ENCODE results near the gene GDPD4. TPM values are rescaled to one million over a fixed set of nuclear protein-coding genes. Genes with fewer than 3 reads are reported as not detected.
A peak's percentile ranks its signal among the peaks of the same experiment; 100 is the strongest.

Gene GDPD4
- total and polyA plus RNA-seq, 3 experiments from 2014 or later: not detected

DNA sequence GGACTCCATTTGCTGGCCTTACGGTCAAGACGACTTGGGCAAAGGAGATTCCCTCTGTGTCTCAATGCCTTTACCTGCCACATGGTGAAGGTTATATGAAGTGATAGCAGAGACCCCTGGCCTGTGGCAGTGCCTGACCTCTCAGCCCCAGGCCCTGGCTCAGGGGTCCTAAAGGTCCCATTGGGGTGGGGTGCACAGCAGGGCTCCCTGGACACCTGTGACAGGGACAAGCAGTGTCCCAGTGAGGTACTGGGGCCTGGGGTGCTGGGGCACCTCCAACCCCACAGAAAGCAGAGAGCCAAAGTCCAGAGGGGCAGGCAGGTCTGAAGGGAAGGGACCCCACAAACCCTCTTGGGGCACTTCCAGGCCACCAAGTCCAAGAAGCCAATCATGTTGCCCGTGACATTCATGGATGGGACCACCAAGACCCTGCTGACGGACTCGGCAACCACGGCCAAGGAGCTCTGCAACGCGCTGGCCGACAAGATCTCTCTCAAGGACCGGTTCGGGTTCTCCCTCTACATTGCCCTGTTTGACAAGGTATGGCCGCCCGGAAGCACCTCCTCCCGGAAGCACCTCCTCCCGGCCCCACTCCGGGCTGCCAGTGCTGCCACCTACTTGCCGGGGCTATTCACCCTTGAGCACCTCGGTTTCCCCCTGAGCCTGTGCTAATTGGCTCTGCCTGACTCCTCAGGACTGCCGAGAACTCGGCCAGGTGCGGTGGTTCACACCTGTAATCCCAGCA is 111.0 kb downstream of the GDPD4 start:
- ChIA-PET POLR2A (no interaction called here), CTCF (interaction anchor here (6.5 kb wide), 1 partner anchor 62 kb away, joined by 108 read pairs; the partner anchor contains the start of gene MYO7A)
- Mint-ChIP-seq H3K4me3 (no peak overlapping the region), H3K36me3 (no peaks in the 10 kb centered on the region), H3K27me3 (no peaks in the 10 kb centered on the region), H3K9me3 (no peaks in the 10 kb centered on the region), H3K4me1 (peaks cover 0 to 8% (median 4%) of the 10 kb centered on the region in 3 donors), H3K27ac (no peak overlapping the region)
- no peaks in the 10 kb centered on the region for H3K27me3 ChIP-seq (ENCODE audit: insufficient read depth, low read length, poor library complexity, severe bottlenecking)
- DNase-seq: no peak
- H3K4me3 ChIP-seq (ENCODE audit: low read length): no peak overlapping the region
- no peaks in the 10 kb centered on the region for H3K36me3 ChIP-seq (ENCODE audit: insufficient read depth, low read length)
- H3K4me1 ChIP-seq (ENCODE audit: insufficient read depth, low read length): no peaks in the 10 kb centered on the region
- H3K9me3 ChIP-seq (ENCODE audit: low read length): no peaks in the 10 kb centered on the region
- no peak overlapping the region for H3K27ac ChIP-seq (ENCODE audit: low read depth, low read length)

DNA sequence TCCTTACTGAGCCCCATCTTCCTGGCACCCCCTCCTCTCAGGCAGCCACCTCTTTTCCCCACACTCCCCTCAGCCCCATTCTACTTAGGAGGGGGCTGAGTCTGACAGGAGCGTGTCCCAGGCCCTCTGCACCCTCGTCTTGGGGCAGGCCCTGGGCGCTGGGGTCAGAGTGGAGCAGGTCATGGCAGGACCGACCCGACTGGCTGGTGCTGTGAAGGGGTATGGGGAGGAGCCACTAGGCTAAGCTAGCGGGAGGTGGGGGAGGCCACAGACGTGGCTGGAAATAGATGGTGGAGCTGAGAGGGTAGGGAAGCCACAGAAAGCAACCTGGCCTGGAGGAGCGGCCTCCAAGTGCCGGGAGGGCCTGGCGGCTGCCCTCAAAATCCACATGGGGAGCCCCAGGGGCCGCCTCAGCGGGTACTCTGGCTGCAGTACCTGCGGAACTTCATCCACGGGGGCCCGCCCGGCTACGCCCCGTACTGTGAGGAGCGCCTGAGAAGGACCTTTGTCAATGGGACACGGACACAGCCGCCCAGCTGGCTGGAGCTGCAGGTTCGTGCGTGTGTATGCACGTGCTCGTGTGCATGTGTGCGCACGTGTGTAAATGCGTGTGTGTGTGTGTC is 111.8 kb downstream of the GDPD4 start:
- Histone ChIP-seq H3K36me3 (ENCODE audit: insufficient read depth, low read length) (no peaks in the 10 kb centered on the region), H3K9me3 (ENCODE audit: low read length) (no peaks in the 10 kb centered on the region), H3K27me3 (ENCODE audit: insufficient read depth, low read length, poor library complexity, severe bottlenecking) (no peaks in the 10 kb centered on the region), H3K4me3 (ENCODE audit: low read length) (no peak overlapping the region), H3K27ac (ENCODE audit: low read depth, low read length) (no peak overlapping the region), H3K4me1 (ENCODE audit: insufficient read depth, low read length) (no peaks in the 10 kb centered on the region)
- ChIA-PET POLR2A (no interaction called here), CTCF (interaction anchor here (0.9 to 6.5 kb wide), 3 partner anchors 15 to 94 kb away, joined by 3 to 108 read pairs (median 4); partner anchors contain the start of gene MYO7A)
- peaks cover 0 to 8% (median 4%) of the 10 kb centered on the region in 3 donors for H3K4me1 Mint-ChIP-seq
- no peak for DNase-seq
- H3K36me3 Mint-ChIP-seq: no peaks in the 10 kb centered on the region
- H3K9me3 Mint-ChIP-seq: no peaks in the 10 kb centered on the region
- H3K4me3 Mint-ChIP-seq: no peak overlapping the region
- H3K27ac Mint-ChIP-seq: no peak overlapping the region
- no peaks in the 10 kb centered on the region for H3K27me3 Mint-ChIP-seq

DNA sequence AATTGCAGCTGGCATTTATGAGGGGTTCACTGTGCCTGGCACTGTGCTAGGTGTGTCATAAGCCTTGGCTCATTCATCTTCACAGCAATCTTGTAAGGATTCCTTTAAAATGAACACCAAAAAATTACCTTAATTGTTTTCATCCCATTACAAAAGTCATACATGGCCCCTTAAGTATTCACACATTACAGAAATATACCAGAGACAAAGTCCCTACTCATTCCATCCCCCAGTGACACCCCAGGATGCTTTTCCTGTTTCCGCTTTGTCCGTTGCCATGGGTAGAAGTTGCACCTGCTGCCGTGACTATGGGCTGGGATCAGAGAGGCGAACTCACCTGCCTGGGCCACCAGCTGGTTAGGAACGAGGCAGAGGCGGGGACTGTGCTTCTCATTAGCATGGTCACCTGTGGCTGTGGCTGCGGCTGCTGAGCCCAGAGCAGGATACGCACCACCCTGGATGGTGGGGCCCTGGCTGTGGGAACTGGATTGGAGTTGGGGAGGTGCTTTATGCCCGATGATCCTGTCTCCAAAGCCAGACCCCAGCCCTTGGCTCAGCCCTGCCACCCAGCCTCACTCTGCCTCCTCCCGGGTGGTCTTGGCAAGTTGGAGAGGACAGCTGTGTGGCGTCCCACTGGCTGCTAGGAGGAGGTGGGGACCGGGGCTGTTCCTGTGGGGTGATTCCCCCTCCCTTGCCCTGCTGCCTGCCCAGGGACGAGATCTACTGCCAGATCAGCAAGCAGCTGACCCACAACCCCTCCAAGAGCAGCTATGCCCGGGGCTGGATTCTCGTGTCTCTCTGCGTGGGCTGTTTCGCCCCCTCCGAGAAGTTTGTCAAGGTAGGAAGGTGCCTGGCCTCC is 112.6 kb downstream of the GDPD4 start:
- Histone ChIP-seq H3K4me3 (ENCODE audit: low read length) (no peak overlapping the region), H3K36me3 (ENCODE audit: insufficient read depth, low read length) (no peaks in the 10 kb centered on the region), H3K9me3 (ENCODE audit: low read length) (no peaks in the 10 kb centered on the region), H3K4me1 (ENCODE audit: insufficient read depth, low read length) (no peaks in the 10 kb centered on the region), H3K27me3 (ENCODE audit: insufficient read depth, low read length, poor library complexity, severe bottlenecking) (no peaks in the 10 kb centered on the region), H3K27ac (ENCODE audit: low read depth, low read length) (no peak overlapping the region)
- no peaks in the 10 kb centered on the region for H3K36me3 Mint-ChIP-seq
- H3K4me1 Mint-ChIP-seq: peaks cover 0 to 8% (median 4%) of the 10 kb centered on the region in 3 donors
- POLR2A ChIA-PET: no interaction called here
- H3K27ac Mint-ChIP-seq: no peak overlapping the region
- no peaks in the 10 kb centered on the region for H3K27me3 Mint-ChIP-seq
- no peak overlapping the region for H3K4me3 Mint-ChIP-seq
- CTCF ChIA-PET: interaction anchor here (0.7 to 6.5 kb wide), 7 partner anchors 13 to 98 kb away, joined by 3 to 108 read pairs (median 4); partner anchors contain the start of gene MYO7A
- DNase-seq: no peak
- H3K9me3 Mint-ChIP-seq: no peaks in the 10 kb centered on the region

DNA sequence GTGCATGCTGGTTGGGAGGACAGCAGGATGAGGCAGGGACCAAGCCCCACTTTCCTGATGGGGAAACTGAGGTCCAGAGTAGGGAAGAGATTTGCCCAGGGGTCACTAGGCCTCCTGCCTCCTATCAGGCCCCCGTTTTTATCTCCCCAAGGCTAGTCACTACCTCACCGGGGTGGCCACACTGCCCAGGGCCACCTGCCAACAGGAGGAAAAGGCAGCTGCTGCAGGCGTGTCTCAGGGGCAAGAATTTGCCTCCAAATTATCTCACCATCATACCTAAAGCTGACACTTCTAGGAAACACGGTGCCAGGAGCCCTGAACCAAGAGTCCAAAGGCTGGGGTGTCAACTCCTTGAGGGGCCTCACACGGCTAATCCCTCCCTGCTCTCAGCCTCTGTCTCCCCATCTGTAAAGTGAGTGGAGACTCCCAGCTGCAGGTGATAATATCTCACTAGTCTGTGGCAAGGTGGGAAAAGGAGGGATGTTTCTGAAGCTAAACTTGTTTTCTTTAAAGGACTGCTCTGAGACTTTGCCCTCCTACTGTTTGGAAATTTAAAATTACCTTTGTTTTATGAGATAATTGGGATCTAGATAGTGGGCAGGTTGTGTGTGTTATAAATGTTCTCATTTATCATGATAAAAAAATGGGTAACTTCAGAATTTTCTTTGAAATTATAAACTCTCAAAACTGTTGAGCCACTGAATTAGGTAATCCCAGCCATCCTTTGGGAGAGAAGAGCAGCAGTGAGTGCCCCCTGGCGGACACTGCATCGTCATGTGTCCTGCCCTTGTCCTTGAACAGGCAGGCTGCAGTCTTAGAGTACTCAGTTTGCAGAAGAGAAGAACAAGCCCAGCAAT is 113.5 kb downstream of the GDPD4 start:
- H3K27me3 Mint-ChIP-seq: peaks cover 0 to 2% of the 10 kb centered on the region in 2 donors
- no peak overlapping the region for H3K27ac Mint-ChIP-seq
- no peaks in the 10 kb centered on the region for H3K36me3 ChIP-seq (ENCODE audit: insufficient read depth, low read length)
- DNase-seq: peak; percentile 48 to 74 (median 54)
- no peaks in the 10 kb centered on the region for H3K9me3 Mint-ChIP-seq
- no peak overlapping the region for H3K27ac ChIP-seq (ENCODE audit: low read depth, low read length)
- no peaks in the 10 kb centered on the region for H3K9me3 ChIP-seq (ENCODE audit: low read length)
- no peaks in the 10 kb centered on the region for H3K4me1 ChIP-seq (ENCODE audit: insufficient read depth, low read length)
- no peaks in the 10 kb centered on the region for H3K27me3 ChIP-seq (ENCODE audit: insufficient read depth, low read length, poor library complexity, severe bottlenecking)
- H3K4me1 Mint-ChIP-seq: peaks cover 0 to 8% (median 4%) of the 10 kb centered on the region in 3 donors
- POLR2A ChIA-PET: no interaction called here
- CTCF ChIA-PET: interaction anchor here (0.7 to 6.5 kb wide), 12 partner anchors 9 to 143 kb away, joined by 3 to 108 read pairs (median 3); partner anchors contain the start of gene MYO7A
- no peaks in the 10 kb centered on the region for H3K36me3 Mint-ChIP-seq
- no peak overlapping the region for H3K4me3 ChIP-seq (ENCODE audit: low read length)
- H3K4me3 Mint-ChIP-seq: no peak overlapping the region

DNA sequence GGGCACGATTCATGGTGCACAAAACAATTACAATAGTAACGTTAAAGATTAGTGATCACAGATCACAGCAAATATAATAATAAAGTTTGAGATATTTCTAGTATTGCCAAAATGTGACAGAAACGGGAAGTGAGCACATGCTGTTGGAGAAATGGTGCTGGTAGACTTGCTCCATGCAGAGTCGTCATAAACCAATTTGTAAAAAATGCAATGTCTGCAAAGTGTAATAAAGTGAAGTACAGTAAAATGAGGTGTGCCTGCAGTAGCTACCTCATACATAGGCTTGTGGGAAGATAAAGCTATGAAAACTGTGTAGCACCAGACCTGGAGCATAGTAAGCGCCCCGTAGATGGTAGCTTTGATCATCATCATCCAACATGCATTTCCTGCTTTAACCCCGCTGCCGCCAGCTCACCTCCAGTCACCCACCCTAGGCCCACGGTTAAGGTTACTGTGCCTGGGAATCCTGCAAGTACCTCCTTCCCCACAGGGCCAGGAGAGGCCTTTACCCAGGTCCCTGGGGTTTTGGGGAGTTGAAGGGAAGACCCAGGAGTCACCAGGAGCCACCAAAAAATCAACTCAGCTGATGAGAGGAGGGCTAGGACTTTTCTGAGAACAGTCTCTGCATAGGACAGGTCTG is 114.3 kb downstream of the GDPD4 start:
- no peak overlapping the region for H3K4me3 ChIP-seq (ENCODE audit: low read length)
- Mint-ChIP-seq H3K36me3 (no peaks in the 10 kb centered on the region), H3K4me1 (peaks cover 0 to 8% (median 4%) of the 10 kb centered on the region in 3 donors), H3K27me3 (peaks cover 0 to 2% of the 10 kb centered on the region in 2 donors), H3K4me3 (no peak overlapping the region), H3K27ac (peak overlapping the region in 1 of 8 donors; percentile 45), H3K9me3 (no peaks in the 10 kb centered on the region)
- no peaks in the 10 kb centered on the region for H3K27me3 ChIP-seq (ENCODE audit: insufficient read depth, low read length, poor library complexity, severe bottlenecking)
- H3K27ac ChIP-seq (ENCODE audit: low read depth, low read length): no peak overlapping the region
- no peak for DNase-seq
- ChIA-PET POLR2A (no interaction called here), CTCF (interaction anchor here (0.8 to 6.5 kb wide), 9 partner anchors 10 to 142 kb away, joined by 3 to 108 read pairs (median 3); partner anchors contain the start of gene MYO7A)
- no peaks in the 10 kb centered on the region for H3K4me1 ChIP-seq (ENCODE audit: insufficient read depth, low read length)
- no peaks in the 10 kb centered on the region for H3K9me3 ChIP-seq (ENCODE audit: low read length)
- no peaks in the 10 kb centered on the region for H3K36me3 ChIP-seq (ENCODE audit: insufficient read depth, low read length)

DNA sequence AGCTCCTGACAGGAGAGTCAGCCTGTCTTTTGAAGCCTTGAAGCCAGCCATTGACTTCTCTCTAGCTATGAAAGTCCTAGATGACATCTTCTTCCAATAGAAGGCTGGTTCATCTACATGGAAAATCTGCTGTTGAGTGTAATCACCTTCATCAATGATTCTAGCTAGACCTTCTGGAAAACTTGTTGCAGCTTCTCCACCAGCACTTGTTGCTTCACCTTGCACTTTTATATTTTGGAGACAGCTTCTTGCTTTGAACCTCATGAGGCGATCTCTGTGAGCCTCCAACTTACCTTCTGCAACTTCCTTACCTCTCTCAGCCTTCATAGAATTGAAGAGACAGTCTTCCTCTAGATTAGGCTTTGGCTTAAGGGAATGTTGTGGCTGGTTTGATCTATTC is 115.2 kb downstream of the GDPD4 start:
- no peaks in the 10 kb centered on the region for H3K27me3 ChIP-seq (ENCODE audit: insufficient read depth, low read length, poor library complexity, severe bottlenecking)
- Mint-ChIP-seq H3K27ac (no peak overlapping the region), H3K4me1 (peaks cover 0 to 8% (median 4%) of the 10 kb centered on the region in 3 donors), H3K36me3 (no peaks in the 10 kb centered on the region), H3K27me3 (peaks cover 0 to 2% of the 10 kb centered on the region in 2 donors), H3K4me3 (no peak overlapping the region), H3K9me3 (no peaks in the 10 kb centered on the region)
- H3K36me3 ChIP-seq (ENCODE audit: insufficient read depth, low read length): no peaks in the 10 kb centered on the region
- DNase-seq: no peak
- no peaks in the 10 kb centered on the region for H3K9me3 ChIP-seq (ENCODE audit: low read length)
- H3K4me1 ChIP-seq (ENCODE audit: insufficient read depth, low read length): no peaks in the 10 kb centered on the region
- H3K4me3 ChIP-seq (ENCODE audit: low read length): no peak overlapping the region
- CTCF ChIA-PET: interaction anchor here (1.0 to 6.5 kb wide), 2 partner anchors 37 to 58 kb away, joined by 3 to 108 read pairs; partner anchors contain the start of gene MYO7A
- POLR2A ChIA-PET: interaction anchor here (0.6 kb wide), 1 partner anchor 139 kb away, joined by 4 read pairs; no protein-coding TSS in a partner anchor
- H3K27ac ChIP-seq (ENCODE audit: low read depth, low read length): no peak overlapping the region

Data from CD8-positive, alpha-beta memory T cell (primary cell).